DND-41 (cell line): ENCODE data around the gene IGFLR1.

Experiments
- ATAC-seq: fragments of 200-7000 bp; cut with Tn5 transposase; 3 replicates; pipeline ENCODE4 v1.9.1; 2021; ENCODE audit warnings: low read depth; ENCODE audit not compliant: insufficient read depth
- DNase-seq: peaks from one replicate; pipeline ENCODE4 v3.0.0-alpha.2; 2020
- H2AFZ ChIP-seq: 2 replicates; pipeline ENCODE4 v1.6.0; 2012; ENCODE audit warnings: low read depth, low read length
- H3K27ac ChIP-seq: 2 replicates; pipeline ENCODE4 v1.5.1; 2012; ENCODE audit warnings: low read length, inconsistent platforms
- H3K27me3 ChIP-seq: fragments of 200-600 bp; sonication (generic); 2 replicates; pipeline ENCODE4 v1.6.0; 2012; ENCODE audit warnings: low read length, mild to moderate bottlenecking, inconsistent platforms; ENCODE audit not compliant: insufficient read depth, poor library complexity
- H3K36me3 ChIP-seq: 2 replicates; pipeline ENCODE4 v1.5.1; 2012; ENCODE audit warnings: low read length, inconsistent platforms; ENCODE audit not compliant: insufficient read depth
- H3K4me1 ChIP-seq: 2 replicates; pipeline ENCODE4 v1.5.1; 2012; ENCODE audit warnings: mild to moderate bottlenecking, low read length; ENCODE audit not compliant: insufficient read depth
- H3K4me2 ChIP-seq: 2 replicates; pipeline ENCODE4 v1.6.0; 2012; ENCODE audit warnings: mild to moderate bottlenecking, moderate library complexity, low read length, inconsistent platforms; ENCODE audit not compliant: insufficient read depth
- H3K4me3 ChIP-seq, 2 experiments: fragments of 200-600 bp in 1 of 2; shearing (Covaris generic) in 1 of 2; 2 replicates each; pipeline ENCODE4 v1.5.1; 2012 to 2016; ENCODE audit warnings: inconsistent platforms in 2 of 2, low read length in 2 of 2, mild to moderate bottlenecking in 2 of 2, low read depth in 1 of 2, moderate library complexity in 1 of 2
- H3K79me2 ChIP-seq: 2 replicates; pipeline ENCODE4 v1.6.0; 2012; ENCODE audit warnings: low read length, inconsistent platforms; ENCODE audit not compliant: insufficient read depth
- H3K9ac ChIP-seq: 2 replicates; pipeline ENCODE4 v1.6.0; 2012; ENCODE audit warnings: low read depth, mild to moderate bottlenecking, inconsistent platforms, low read length, moderate library complexity
- H3K9me3 ChIP-seq: 2 replicates; pipeline ENCODE4 v1.5.1; 2012; ENCODE audit warnings: low read length, moderate library complexity, mild to moderate bottlenecking, inconsistent platforms; ENCODE audit not compliant: insufficient read depth, severe bottlenecking
- H4K20me1 ChIP-seq: 2 replicates; pipeline ENCODE4 v1.6.0; 2012; ENCODE audit warnings: low read length; ENCODE audit not compliant: insufficient read depth
- CTCF ChIP-seq: IDR thresholded peaks from 2 replicates; pipeline ENCODE4 v1.5.1; 2012; ENCODE audit warnings: borderline replicate concordance, low read length, moderate library complexity, mild to moderate bottlenecking; ENCODE audit not compliant: poor library complexity, severe bottlenecking; ENCODE audit errors: extremely low read depth
- EZH2 ChIP-seq: IDR thresholded peaks from 3 replicates; pipeline ENCODE4 v1.6.1; 2012; ENCODE audit warnings: borderline replicate concordance, low read depth, mild to moderate bottlenecking, moderate library complexity, low read length, inconsistent platforms; ENCODE audit not compliant: severe bottlenecking

The IGFLR1 gene

GRCh38 chr19:35744430-35745327 lies 2.4 kb upstream of the IGFLR1 start:
- DNase-seq (peak; percentile 96), ATAC-seq (peak; percentile 47)
- Histone ChIP-seq H3K4me3 (peak overlapping the region; percentile 64 to 86), H3K36me3 (peaks cover 11% of the 10 kb centered on the region), H3K9ac (peak overlapping the region; percentile 94), H4K20me1 (no peaks in the 10 kb centered on the region), H3K4me1 (peaks cover 76% of the 10 kb centered on the region), H3K27me3 (no peaks in the 10 kb centered on the region), H3K27ac (peak overlapping the region; percentile 97), H3K9me3 (no peaks in the 10 kb centered on the region), H2AFZ (peak overlapping the region; percentile 85), H3K4me2 (peak overlapping the region; percentile 99), H3K79me2 (peaks cover 38% of the 10 kb centered on the region)
- TF ChIP-seq CTCF (peak; percentile 65), EZH2 (no peak)

- H3K27me3 ChIP-seq, result no peaks in the 10 kb centered on the region
- no peaks in the 10 kb centered on the region for H3K9me3 ChIP-seq
- peak overlapping the region; percentile 97 for H3K27ac ChIP-seq
- H3K4me3 ChIP-seq, result peak overlapping the region in 1 of 2 experiments; percentile 64; a peak in 2 of 4 replicates
- H3K4me1 ChIP-seq, result peaks cover 74% of the 10 kb centered on the region
- H2AFZ ChIP-seq, result no peak overlapping the region
- peaks cover 18% of the 10 kb centered on the region for H3K36me3 ChIP-seq
- no peaks in the 10 kb centered on the region for H4K20me1 ChIP-seq
- TF ChIP-seq EZH2 (no peak), CTCF (no peak)
- H3K79me2 ChIP-seq, result peaks cover 32% of the 10 kb centered on the region
- no peak for DNase-seq
- H3K4me2 ChIP-seq, result peak overlapping the region; percentile 99
- ATAC-seq, result no peak
- H3K9ac ChIP-seq, result peak overlapping the region; percentile 94
Measured at GRCh38 chr19:35743640-35744429, 1.6 kb upstream of the IGFLR1 start.

- no peaks in the 10 kb centered on the region for H3K27me3 ChIP-seq
- H3K27ac ChIP-seq, result peak overlapping the region; percentile 85
- no peak for DNase-seq
- H2AFZ ChIP-seq, result peak overlapping the region; percentile 96
- H3K4me1 ChIP-seq, result peaks cover 53% of the 10 kb centered on the region
- H3K9me3 ChIP-seq, result no peaks in the 10 kb centered on the region
- peak overlapping the region; percentile 68 for H3K9ac ChIP-seq
- H3K36me3 ChIP-seq, result peaks cover 40% of the 10 kb centered on the region
- ATAC-seq, result no peak
- TF ChIP-seq CTCF (no peak), EZH2 (no peak)
- H3K4me2 ChIP-seq, result peak overlapping the region; percentile 99
- 0 out of 2 replicates have a peak, but pooled peaks cover 6% of the 10 kb centered on the region for H4K20me1 ChIP-seq
- H3K79me2 ChIP-seq, result peaks cover 17% of the 10 kb centered on the region
- H3K4me3 ChIP-seq, result peak overlapping the region; percentile 77 to 88; a peak in 3 of 4 replicates
Measured at GRCh38 chr19:35741203-35741515, 1.1 kb downstream of the IGFLR1 start.
